KMS-11 (cell line): Measurements from ENCODE around the gene XRCC4.
"Not testable (repeated sequence)": the region's sequence is repeated elsewhere in the genome, so short reads cannot be mapped to it uniquely, and the experiment has no call there.

Experiments
- H2AFZ ChIP-seq: fragments of 200-600 bp; sonication (generic); 2 replicates; pipeline ENCODE4 v1.6.1; 2016; ENCODE audit warnings: antibody characterized with exemption, mixed run types, low read depth
- H3K27ac ChIP-seq: fragments of 200-600 bp; sonication (generic); 2 replicates; pipeline ENCODE4 v1.6.1; 2016; ENCODE audit warnings: mild to moderate bottlenecking, mixed run types
- H3K27me3 ChIP-seq: fragments of 200-600 bp; sonication (generic); 2 replicates; pipeline ENCODE4 v1.6.1; 2017; ENCODE audit warnings: mild to moderate bottlenecking, low read depth, mixed run types, moderate library complexity; ENCODE audit not compliant: insufficient read depth
- H3K36me3 ChIP-seq: fragments of 200-600 bp; sonication (generic); 2 replicates; pipeline ENCODE4 v1.6.1; 2017; ENCODE audit warnings: mild to moderate bottlenecking, mixed run types; ENCODE audit not compliant: insufficient read depth
- H3K4me1 ChIP-seq: fragments of 200-600 bp; sonication (generic); 2 replicates; pipeline ENCODE4 v1.6.1; 2016; ENCODE audit warnings: mild to moderate bottlenecking, low read depth, mixed run types; ENCODE audit not compliant: poor library complexity, severe bottlenecking
- H3K4me2 ChIP-seq: fragments of 200-600 bp; sonication (generic); 2 replicates; pipeline ENCODE4 v1.7.0; 2016; ENCODE audit warnings: mild to moderate bottlenecking, mixed run types
- H3K4me3 ChIP-seq: fragments of 200-600 bp; sonication (generic); IDR thresholded peaks from 2 replicates; pipeline ENCODE4 v1.6.1; 2017; ENCODE audit warnings: low read depth, low read length, mixed read lengths; ENCODE audit not compliant: insufficient read depth
- H3K79me2 ChIP-seq: fragments of 200-600 bp; sonication (generic); 2 replicates; pipeline ENCODE4 v1.6.1; 2016; ENCODE audit warnings: low read depth, mixed run types; ENCODE audit not compliant: insufficient read depth
- H3K9ac ChIP-seq: fragments of 200-600 bp; sonication (generic); 2 replicates; pipeline ENCODE4 v1.6.1; 2016; ENCODE audit warnings: mild to moderate bottlenecking, mixed run types
- H4K20me1 ChIP-seq: fragments of 200-600 bp; sonication (generic); 2 replicates; pipeline ENCODE4 v1.6.1; 2016; ENCODE audit warnings: mild to moderate bottlenecking, mixed run types; ENCODE audit not compliant: insufficient read depth
- TF ChIP-seq, protein P1 (sequence below): fragments of 200-600 bp; sonication (generic); conservative IDR thresholded peaks from 2 replicates; pipeline ENCODE4 v1.6.1; 2017; ENCODE audit warnings: low read depth, mild to moderate bottlenecking, antibody characterized with exemption, low read length, moderate library complexity, mixed read lengths

The XRCC4 gene

DNA sequence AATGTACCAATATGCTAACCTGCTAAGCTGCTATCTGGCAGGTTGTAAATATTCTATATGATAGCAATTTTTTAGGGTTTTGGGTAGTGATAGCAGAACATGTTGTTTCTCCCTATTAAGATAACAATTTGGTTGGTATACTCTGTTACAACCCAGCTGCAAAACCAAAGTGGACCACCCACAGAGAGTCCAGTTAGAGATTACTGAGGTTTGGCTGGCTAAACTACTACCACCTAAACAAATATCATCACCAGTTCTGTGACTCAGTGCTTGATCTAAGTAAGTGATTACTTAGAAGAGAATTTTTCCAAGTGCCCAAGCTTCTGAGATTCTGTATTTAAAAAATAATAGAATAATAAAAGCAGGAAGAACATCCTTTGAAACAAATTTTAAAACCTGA, 72.3 kb downstream of the XRCC4 start:
- no peaks in the 10 kb centered on the region for H3K36me3 ChIP-seq
- H3K9ac ChIP-seq, result no peak overlapping the region
- no peaks in the 10 kb centered on the region for H4K20me1 ChIP-seq
- H3K4me3 ChIP-seq, result no peak overlapping the region
- no peak overlapping the region for H2AFZ ChIP-seq
- TF ChIP-seq, protein P1, sequence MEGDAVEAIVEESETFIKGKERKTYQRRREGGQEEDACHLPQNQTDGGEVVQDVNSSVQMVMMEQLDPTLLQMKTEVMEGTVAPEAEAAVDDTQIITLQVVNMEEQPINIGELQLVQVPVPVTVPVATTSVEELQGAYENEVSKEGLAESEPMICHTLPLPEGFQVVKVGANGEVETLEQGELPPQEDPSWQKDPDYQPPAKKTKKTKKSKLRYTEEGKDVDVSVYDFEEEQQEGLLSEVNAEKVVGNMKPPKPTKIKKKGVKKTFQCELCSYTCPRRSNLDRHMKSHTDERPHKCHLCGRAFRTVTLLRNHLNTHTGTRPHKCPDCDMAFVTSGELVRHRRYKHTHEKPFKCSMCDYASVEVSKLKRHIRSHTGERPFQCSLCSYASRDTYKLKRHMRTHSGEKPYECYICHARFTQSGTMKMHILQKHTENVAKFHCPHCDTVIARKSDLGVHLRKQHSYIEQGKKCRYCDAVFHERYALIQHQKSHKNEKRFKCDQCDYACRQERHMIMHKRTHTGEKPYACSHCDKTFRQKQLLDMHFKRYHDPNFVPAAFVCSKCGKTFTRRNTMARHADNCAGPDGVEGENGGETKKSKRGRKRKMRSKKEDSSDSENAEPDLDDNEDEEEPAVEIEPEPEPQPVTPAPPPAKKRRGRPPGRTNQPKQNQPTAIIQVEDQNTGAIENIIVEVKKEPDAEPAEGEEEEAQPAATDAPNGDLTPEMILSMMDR, result no peak
- H3K27ac ChIP-seq, result no peak overlapping the region
- no peaks in the 10 kb centered on the region for H3K27me3 ChIP-seq
- H3K79me2 ChIP-seq, result no peaks in the 10 kb centered on the region
- no peaks in the 10 kb centered on the region for H3K4me1 ChIP-seq
- no peak overlapping the region for H3K4me2 ChIP-seq

DNA sequence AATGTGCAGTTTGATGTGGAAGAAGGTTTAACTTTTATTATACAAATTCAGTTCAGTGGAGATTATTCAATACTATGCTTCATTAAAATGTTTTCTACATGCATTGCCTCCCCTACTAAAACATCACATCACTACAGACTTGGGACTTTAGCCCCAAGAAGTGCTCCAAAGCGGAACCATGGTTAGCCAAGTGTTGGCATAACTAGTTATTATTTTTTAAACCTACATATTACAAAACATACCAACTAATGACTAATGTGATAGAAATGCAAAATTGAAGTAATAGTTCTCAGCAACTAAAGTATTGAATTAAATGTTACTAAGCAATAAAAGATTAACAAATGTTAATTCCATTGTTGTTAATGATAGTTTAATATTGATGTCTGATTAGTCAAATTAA, 74.5 kb downstream of the XRCC4 start:
- Histone ChIP-seq H3K27me3 (no peaks in the 10 kb centered on the region), H3K9ac (no peak overlapping the region), H3K4me3 (no peak overlapping the region), H3K36me3 (no peaks in the 10 kb centered on the region), H4K20me1 (no peaks in the 10 kb centered on the region), H3K79me2 (no peaks in the 10 kb centered on the region), H3K4me1 (no peaks in the 10 kb centered on the region), H3K27ac (no peak overlapping the region), H3K4me2 (no peak overlapping the region), H2AFZ (no peak overlapping the region)
- TF ChIP-seq, protein P1, result no peak

DNA sequence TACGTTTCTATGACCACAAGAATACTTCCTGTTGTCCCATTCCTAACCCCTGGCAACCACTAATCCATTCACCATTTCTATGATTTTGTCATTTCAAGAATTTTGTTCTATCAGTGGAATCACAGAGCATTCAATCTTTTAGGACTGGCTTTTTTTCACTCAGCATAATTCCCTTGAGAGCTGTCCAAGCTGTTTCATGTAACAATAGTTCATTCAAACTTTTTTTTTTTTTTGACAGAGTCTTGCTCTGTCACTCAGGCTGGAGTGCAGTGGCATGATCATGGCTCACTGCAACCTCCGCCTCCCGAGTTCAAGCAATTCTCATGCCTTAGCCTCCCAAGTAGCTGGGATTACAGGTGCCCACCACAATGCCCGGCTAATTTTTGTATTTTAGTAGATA, 75.6 kb downstream of the XRCC4 start:
- not testable (repeated sequence) for H3K27me3 ChIP-seq, H3K27ac ChIP-seq, H3K36me3 ChIP-seq, H3K4me1 ChIP-seq, H3K4me2 ChIP-seq, H3K9ac ChIP-seq, H3K79me2 ChIP-seq, H3K4me3 ChIP-seq, H4K20me1 ChIP-seq, H2AFZ ChIP-seq

DNA sequence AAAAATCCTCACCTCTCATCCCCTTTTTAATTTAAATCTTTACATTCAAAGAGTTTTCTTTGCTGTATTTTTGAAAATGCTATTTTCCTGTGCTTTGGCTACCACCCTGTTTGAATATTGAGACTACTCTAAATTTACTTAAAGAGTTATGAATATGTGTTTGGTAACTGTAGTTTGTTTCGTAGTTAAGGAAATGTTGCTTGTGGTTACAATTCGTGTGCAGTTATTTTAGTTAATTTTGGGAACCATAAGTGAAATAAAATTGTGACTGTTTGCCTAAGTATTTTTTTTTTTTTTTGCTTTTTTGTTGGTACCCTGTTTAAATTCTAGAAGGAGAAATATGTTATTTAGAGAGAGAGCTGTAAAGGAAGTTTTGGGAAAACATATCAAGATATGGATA, 78.7 kb downstream of the XRCC4 start:
- H3K4me3 ChIP-seq, result no peak overlapping the region
- no peak overlapping the region for H3K4me2 ChIP-seq
- H3K27me3 ChIP-seq, result no peaks in the 10 kb centered on the region
- H3K27ac ChIP-seq, result no peak overlapping the region
- H2AFZ ChIP-seq, result no peak overlapping the region
- TF ChIP-seq, protein P1, result no peak
- H3K79me2 ChIP-seq, result no peaks in the 10 kb centered on the region
- no peak overlapping the region for H3K9ac ChIP-seq
- no peaks in the 10 kb centered on the region for H4K20me1 ChIP-seq
- no peaks in the 10 kb centered on the region for H3K36me3 ChIP-seq
- no peaks in the 10 kb centered on the region for H3K4me1 ChIP-seq

DNA sequence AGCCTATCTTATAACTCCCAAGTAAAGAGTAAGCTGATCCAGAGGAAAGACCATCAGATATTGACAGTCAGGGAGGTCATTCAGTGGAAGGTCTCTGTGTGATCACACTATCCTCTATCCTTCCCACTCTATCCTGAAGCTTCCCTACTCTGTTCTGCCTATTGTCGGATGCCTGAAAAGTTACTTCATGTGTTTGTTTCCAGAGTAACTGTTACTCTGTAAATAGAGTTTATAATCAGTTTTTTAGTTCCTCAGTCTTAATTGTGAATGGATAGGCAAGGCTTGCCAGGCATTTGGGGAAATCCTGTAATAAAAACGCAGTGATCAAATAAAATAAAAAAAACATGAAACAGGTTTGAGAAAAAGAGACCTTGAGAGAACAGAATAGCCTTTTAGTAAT, 79.8 kb downstream of the XRCC4 start:
- H3K36me3 ChIP-seq, result no peaks in the 10 kb centered on the region
- no peak overlapping the region for H3K9ac ChIP-seq
- no peaks in the 10 kb centered on the region for H4K20me1 ChIP-seq
- H3K4me3 ChIP-seq, result no peak overlapping the region
- no peak overlapping the region for H3K27ac ChIP-seq
- no peak overlapping the region for H3K4me2 ChIP-seq
- TF ChIP-seq, protein P1, result no peak
- H3K27me3 ChIP-seq, result no peaks in the 10 kb centered on the region
- H3K79me2 ChIP-seq, result no peaks in the 10 kb centered on the region
- no peaks in the 10 kb centered on the region for H3K4me1 ChIP-seq
- H2AFZ ChIP-seq, result no peak overlapping the region
